ELR (cell line): ENCODE results near the gene HELZ.
A peak's percentile ranks its signal among the peaks of the same experiment; 100 is the strongest.
"Not testable (repeated sequence)": the region's sequence is repeated elsewhere in the genome, so short reads cannot be mapped to it uniquely, and the experiment has no call there.

Experiments used
- DNase-seq: peaks from one replicate; pipeline ENCODE4 v3.0.0-alpha.2; 2015; ENCODE audit warnings: low read depth

The HELZ gene

DNA sequence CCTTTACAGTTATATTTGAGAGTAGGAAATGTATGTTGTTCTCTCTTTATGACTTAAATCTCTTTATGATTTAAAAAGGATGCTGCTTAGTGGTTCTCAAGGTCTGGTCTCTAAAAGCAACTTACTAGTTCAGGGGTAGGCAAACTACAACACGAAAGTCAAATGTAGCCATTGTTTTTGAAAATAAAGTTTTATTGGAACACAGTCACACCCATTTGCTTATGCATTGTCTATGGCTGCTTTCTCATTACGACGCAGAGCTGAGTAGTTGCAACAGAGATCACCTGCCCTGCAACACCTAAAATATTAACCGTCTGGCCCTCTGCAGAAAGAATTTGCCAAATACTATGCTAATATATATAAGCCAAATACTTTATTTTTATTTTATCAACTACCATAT is 58.2 kb downstream of the HELZ start:
- no peak for DNase-seq

DNA sequence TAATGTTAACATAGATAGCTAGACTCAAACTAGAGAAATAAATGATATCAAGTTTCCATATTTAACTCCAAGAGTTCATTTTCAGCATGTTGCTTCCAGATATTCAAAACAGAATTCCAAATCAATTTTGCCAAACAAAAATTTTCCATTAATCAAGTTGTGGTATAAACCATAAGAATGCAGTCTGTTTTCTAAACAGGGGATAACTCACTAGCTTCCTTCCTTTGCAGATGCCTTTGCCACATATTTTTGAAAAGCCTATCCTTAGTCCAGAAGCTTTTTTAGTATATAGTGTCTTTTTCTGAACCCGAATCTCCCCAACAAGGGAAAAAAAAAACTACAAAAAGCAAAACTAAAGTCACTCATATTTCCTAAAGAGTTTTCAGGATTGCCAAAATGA is 61.5 kb downstream of the HELZ start:
- DNase-seq, result no peak

DNA sequence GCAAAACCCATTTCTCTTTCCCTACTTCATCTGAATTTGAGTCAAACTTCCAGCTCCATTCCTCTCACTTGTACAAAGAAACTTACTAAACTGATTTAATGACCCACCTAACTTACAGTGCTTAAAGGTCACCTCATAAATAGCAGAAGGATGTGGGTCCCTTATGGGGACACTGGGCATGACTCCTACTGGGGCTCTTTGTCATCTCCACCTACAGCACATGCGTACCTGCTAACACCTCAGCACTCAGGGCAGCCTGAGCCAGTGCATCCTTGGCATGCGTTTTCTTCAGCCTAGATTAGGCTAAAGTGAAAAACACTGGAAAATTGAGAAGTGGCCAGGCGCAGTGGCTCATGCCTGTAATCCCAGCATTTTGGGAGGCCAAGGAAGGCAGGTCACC is 63.2 kb downstream of the HELZ start:
- no peak for DNase-seq

DNA sequence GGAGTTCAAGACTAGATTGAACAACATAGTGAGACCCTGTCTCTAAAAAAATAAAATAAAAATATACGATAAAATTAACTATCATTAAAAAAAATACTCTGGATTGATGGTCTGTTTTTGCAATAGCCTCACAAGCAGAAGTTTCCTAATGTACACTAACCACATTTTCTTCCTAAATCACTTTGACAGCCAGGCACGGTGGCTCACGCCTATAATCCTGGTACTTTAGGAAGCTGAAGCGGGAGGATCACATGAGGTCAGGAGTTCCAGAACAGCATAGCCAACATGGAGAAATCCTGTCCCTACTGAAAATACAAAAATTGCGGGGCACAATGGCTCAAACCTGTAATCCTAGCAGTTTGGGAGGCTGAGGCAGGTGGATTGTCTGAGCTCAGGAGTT is 64.7 kb downstream of the HELZ start:
- no peak for DNase-seq

DNA sequence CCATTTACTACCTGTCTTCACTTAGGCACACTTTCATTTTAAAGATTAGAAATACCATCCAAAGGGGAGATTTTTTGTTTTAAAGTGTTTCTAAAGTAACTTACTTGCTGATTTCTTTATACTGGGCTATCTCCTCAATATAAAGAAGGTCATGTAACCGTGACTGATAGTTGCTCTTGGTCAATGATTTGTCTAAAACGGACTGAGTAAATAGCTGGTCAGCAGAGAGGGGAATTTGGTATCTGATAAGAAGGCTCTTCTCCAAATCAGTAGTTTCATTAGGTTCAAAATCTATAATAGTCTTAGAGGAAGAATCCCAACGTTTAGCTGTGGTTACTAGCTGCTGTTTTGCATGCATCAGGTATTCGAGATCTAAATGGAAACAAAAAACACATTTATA is 66.4 kb downstream of the HELZ start:
- DNase-seq, result no peak

DNA sequence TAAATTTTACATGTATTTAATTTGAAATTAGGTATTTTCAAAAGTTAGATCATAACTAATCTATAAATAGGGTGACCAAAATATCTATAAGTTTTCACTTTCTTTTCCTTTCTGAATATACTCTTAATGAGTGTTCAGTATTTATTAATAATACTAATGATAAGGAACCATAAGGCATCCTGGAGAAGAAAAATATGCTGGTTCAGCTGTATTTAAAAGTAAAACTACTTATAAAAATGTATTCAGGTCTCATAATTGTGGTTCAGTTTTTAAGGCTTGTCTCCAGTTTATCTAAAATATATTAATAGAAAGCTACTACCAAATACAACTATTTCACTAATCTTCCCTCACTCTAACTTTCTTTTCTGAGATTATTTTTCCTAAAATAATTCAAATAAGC is 67.3 kb downstream of the HELZ start:
- no peak for DNase-seq

DNA sequence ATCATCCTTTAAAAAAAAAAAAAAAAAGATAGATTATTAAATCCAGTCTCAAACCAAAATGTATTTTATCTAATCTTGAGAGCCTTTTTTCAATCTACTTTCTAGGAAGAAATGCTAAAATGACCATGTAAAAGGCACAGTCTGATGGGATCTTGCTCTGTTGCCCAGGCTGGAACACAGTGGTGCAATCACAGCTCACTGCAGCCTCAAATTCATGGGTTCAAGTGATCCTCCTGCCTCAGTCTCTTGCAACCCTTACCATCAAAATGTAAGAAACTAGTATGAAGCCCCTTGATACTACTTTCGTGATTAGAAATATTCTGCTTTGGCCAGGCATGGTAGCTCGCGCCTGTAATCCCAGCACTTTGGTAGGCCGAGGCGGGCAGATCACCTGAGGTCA is 70.8 kb downstream of the HELZ start:
- DNase-seq, result no peak

DNA sequence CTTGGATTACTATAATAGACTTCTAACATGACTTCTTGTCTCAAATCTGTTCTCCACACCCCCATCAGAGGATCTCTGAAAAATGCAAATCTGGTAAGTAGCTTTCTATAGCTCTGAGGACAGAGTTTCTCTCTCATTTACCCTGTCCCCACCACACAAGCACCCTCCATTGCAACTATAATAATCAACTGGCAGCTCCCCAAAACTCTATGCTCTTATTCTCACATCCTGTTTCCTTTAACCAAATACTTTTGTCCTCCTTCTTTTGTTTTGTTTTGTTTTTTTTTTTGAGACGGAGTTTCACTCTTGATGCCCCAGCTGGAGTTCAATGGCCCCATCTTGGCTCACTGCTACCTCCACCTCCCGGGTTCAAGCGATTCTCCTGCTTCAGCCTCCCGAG is 73.4 kb downstream of the HELZ start:
- DNase-seq, result no peak

DNA sequence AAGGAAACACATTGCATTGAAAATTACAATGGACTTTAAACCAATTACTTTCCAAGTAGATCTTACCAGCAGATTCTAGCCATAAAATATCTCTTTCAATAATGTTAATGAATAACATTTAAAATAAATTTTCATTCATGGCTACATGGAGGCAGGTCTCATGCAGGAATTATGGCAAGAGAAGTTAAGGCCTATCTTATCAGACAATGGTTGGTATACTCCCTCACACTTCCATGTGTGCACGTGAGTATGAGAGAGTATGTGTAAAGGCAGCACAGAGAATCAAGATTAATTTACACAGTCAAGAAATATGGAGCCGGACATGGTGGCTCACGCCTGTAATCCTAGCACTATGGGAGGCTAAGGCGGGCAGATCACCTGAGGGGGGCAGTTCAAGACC is 76.5 kb downstream of the HELZ start:
- DNase-seq, result no peak

DNA sequence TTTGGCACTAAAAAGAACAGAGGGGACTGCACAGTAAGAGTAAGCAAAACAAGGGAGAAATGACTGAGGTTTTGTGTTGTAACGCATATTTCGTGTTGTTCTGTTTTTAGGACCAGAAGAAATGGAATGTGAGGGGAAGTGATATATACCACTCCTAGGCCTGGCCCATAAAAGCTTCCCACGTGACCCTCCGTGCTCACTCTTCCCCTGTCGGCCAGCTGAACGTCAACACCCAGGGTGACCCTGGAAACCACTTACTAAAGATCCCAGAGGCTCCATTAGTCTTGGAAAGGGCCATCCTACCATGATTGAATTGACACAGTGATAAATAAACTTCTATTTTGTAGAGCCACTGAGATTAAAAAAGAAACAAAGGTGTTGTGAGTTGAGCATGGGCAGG is 79.8 kb downstream of the HELZ start:
- DNase-seq, result no peak

DNA sequence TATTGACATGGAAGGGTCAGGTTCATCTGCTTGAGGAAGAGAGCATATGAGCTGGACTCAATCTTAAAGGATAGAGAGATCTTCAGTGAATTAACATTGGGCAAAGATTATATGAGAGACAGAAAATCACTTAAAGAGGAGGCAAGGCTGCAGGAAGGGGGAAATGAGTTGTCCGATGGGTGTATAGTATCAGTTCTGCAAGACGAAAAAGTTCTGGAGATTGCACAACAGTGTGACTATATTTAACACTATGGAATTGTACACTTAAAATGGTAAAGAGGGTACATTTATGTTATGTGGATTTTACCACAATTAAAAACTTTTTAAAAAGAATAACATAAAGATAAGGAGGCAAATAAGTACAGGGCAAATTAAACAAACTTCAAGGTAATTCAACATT is 80.7 kb downstream of the HELZ start:
- no peak for DNase-seq

DNA sequence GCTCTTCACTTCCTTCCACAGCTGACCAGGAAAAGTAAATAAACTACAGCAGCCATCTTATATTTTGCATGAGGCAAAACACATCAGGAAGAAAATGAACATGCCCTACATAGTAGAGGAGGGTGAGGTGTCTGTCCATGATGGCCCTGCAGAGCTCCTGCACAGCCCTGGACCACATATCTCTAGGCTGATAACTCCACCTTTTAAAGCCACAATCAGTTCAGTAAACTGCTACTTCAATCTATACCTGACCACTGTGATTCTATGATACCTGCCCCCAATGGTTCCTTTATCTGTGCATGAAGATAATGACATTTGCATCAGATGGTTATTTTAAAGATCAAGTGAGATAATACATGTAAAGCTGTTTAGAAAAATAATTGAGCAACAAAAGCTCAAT is 82.2 kb downstream of the HELZ start:
- no peak for DNase-seq

DNA sequence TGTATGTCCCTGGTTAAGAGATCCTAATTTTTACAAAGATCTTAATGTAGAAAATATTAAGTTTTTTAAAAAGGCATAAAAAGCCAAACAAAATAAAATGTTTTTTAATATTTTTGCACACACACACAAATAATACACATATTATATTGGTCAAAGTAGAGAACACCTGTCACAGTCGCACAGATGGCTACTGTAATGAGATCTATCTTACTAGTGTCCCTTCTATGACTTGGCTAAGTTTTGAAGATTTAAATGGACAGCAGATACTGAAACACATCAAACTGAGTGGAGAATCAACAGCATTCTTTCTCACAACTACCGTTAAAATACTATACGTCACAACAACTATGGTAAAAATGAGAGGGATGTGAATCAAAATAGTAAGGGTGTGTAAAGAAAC is 83.4 kb downstream of the HELZ start:
- DNase-seq, result no peak

DNA sequence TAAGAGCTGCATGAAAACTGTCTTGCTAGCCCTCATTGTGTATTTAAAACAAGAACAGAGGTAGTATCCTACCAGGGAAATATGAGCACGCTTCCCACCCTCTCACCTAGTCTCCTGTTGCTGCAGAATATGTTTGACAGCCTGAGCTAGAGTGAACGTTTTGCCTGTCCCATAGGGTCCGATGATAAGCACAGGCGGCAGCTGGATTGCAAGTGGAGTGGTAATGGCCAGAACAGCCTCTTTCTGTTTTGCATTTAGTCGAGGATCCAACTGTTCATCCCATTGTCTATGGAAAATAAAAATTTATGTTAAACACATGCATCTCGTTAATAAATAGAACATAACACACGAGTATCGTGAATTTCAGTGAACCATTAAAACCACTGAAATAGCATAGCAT is 84.2 kb downstream of the HELZ start:
- DNase-seq, result no peak

DNA sequence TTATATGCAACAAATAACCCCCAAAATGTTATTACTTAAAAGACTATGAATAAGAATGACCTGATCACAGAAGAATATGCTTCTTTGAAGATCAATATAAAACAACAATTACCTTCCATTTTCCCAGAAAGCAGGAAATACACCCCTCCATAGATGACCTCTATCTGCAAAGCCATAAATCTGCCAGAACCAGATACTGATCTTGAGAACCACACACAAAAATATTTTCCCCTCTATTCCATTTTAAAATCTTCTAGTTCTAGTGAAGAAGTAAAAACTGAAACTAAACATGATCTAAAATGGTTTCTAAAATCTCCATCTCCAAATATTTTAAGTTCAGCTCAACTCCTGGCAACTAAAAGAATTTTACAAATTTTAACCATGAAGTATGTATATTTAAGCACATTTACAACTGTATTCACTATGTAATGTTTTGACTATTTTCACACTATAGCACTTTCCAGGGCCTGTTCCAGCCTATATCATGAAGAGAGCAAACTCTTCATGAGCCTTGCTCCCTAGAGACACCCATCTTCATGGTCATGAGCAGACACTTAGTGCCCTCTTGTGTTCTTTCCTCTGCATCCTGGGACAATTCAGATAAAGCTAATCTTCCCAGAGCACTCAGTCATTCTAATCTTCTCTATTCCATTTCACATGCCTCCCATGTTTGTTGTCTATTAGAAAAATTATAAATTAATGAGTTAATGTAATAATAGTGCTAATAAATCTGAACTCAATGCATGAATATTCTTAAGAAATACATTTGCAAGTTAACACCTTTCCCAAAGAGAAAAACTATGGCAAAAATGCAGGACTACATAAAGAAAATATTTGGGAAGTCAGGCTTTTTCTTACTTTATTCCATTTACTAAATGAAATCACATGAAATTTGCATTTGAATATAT is 87.0 kb downstream of the HELZ start:
- peak; percentile 54 for DNase-seq

DNA sequence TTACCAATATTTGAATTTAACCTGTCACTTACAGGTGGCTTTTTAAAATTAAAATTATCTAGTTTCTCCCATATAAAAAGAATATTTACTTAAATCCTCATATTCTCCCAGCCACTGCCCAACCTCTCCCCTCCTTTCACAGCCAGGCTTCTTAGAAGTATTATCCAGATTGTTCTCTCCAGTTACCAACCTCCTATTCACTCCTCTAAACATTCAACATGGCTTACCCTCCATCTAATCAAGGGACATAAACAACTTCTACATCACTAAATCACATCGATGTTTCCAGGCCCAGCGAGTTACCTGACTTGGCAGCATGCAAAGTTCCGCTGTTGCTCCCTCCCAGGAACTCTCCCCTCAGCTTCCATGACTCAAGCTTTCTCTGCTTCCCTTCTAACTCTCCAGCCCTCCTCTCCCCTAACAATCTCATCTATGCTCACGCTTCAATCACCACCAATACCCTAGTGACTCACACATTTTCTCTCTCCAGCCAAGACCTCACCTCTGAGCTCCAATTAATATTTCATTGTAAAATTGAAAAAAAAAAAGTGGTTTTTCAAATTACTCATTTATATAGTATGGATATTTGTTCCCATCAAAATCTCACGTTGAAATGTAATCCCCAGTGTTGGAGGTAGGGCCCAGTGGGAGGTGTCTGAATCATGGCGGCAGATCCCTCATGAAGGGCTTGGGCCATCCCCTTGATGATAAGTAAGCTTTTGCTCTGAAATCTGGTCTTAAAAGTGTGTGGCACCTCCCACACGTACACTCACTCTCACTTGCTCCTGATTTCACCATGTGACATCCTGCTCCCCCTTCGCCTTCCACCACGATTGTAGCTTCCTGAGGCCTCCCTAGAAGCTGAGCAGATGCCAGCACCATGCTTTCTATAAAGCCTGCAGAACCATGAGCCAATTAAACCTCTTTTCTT is 88.5 kb downstream of the HELZ start:
- peak; percentile 59 for DNase-seq

DNA sequence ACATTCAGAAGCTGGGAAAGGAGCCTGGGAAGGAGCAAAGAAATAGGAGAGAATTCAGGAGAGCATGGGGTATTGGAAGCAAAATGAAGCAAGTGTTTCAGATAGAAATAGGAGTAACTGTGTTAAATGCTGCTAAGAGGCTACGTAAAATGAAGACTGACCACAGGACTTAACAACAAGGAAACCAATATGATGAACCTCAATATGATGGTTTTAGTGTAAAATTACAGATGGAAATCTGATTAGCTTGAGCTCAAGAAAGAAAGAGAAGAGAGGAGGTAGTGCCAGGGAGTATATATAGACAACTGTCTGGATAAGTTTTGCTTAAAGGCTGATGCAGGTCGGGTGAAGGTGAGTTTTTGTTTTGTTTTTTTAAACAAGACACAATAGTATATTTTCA is 92.2 kb downstream of the HELZ start:
- no peak for DNase-seq

DNA sequence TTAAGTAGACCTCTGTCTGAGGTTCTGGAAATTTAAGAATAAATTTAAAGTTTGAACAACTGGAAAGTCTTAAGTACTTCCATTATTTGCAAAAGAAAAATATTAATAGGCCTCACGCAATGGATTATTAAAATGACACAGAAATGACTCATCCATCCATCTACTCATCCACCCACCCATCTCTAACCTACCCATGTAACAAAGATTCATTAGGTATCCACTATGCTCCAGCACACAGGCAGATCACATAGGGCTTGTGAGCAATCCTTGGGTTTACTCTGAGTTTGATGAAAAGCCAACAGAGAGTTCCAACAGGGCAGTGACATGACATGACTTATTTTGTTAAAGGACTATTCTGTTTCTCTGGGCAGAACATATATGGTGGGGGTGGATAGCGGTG is 93.3 kb downstream of the HELZ start:
- peak; percentile 85 for DNase-seq

DNA sequence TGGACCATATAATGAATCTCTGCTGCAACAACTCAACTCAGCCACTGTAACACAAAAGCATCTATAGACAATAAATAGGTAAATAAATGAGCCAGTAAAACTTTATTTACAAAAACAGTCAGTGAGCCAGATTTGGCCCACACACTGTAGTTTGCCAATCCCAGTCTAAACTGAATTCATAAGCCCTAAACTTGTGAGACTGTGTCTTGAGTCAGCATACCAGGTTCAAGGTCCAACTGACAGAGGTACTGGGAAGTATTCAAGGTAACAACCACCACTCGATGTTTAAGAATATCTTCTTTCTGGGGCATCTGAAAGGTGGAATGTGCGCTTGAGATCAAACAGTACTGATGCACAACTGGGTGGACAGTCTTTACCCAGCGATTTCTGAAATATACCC is 94.2 kb downstream of the HELZ start:
- no peak for DNase-seq

DNA sequence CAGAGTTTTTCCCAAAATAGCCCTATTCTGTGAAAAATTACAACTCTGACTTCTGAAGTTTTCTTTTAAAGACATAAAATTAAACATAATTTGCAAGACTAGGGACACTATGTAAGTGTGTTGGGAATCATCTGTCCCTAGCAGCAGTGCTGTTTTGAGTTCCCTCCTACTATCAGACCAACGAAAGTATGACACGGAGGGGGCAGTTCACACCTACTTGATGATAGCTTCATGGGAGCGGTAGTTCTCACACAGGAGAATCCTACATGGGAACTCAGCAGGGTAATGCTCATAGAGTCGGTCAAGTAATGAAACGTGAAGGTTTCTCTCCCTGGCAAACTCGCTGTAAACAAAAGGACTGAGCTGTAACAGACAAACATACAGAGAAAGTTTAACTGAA is 96.6 kb downstream of the HELZ start:
- DNase-seq, result no peak

DNA sequence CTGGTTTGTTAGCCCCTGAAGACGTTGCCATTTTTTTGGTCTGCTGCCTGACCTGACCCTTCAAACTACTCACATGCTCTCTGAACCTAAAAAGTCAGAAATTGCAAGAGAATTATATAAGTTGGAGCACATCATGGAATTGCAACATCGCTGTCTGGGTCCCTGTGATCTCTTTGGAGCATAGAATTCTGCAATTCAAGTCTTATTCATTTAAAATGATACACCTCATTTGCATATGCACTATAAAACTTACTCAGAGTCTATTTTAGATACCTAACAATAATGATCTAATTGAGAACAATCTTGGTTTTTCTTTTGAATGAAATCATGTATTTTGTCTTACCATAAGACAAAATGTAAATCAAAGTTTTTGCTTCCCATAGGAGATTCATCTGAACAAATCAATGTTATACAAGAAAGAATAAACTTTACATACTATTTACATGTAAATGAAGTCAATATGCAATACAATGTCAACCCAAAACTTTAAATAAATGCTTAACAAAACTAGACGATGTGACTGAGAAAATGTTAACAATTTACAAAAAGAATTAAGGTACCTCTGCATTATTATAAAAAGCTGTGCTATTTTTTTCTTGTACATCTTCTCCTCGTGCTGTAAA is 99.7 kb downstream of the HELZ start:
- DNase-seq, result no peak

DNA sequence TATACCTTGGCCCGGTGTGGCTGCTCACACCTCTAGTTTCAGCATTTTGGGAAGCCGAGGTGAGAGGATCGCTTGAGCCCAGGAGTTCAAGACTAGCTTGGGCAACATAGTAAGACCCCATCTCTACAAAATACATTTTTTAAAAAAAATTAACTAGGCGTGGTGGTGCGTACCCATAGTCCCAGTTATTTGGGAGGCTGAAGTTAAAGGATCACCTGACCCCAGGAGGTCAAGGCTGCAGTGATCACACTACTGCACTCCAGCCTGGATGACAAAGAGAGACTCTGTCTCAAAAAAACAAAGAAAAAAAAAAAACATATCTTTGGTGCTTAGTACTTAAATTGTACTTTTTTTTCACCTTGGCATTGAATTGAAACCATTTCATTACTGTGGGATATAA is 101.7 kb downstream of the HELZ start:
- DNase-seq, result no peak

DNA sequence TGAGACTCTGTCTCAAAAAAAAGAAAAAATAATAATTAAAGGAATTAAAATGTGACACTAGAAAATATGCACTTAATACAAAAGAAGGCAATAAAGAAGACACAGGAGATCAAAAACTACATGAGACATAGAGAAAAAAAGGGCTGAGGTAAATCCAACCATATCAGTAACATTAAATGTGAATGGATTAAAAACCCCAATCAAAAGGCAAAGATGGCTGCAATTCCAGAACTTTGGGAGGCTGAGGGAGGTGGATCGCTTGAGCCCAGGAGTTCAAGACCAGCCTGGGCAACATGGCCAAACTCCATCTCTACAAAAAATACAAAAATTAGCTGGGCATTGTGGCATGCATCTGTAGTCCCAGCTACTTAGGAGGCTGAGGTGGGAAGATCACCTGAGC is 103.0 kb downstream of the HELZ start:
- not testable (repeated sequence) for DNase-seq
